Endodermal cell (in vitro differentiated cells): ENCODE results near the gene CLEC3A. TPM values are rescaled to one million over a fixed set of nuclear protein-coding genes. Genes with fewer than 3 reads are reported as not detected.

Experiments used
- DNase-seq: peaks from one replicate; pipeline ENCODE4 v3.0.0-alpha.2; 2017
- H3K27ac ChIP-seq: 2 replicates; pipeline ENCODE4 v1.5.1; 2013; ENCODE audit warnings: mild to moderate bottlenecking, low read depth, low read length, moderate library complexity
- H3K27me3 ChIP-seq: 2 replicates; pipeline ENCODE4 v1.6.1; 2013; ENCODE audit warnings: mild to moderate bottlenecking, low read length, moderate library complexity; ENCODE audit not compliant: insufficient read depth, control insufficient read depth, poor library complexity, severe bottlenecking
- H3K36me3 ChIP-seq: 2 replicates; pipeline ENCODE4 v1.7.0; 2013; ENCODE audit warnings: mild to moderate bottlenecking, low read length, moderate library complexity; ENCODE audit not compliant: control insufficient read depth, insufficient read depth
- H3K4me1 ChIP-seq: one replicate; pipeline ENCODE4 v1.7.0; 2013; ENCODE audit warnings: low read length; ENCODE audit not compliant: control insufficient read depth, insufficient read depth
- H3K4me3 ChIP-seq: 2 replicates; pipeline ENCODE4 v1.5.1; 2013; ENCODE audit warnings: mild to moderate bottlenecking, low read length, moderate library complexity
- H3K9ac ChIP-seq: 2 replicates; pipeline ENCODE4 v1.6.1; 2013; ENCODE audit warnings: mild to moderate bottlenecking, low read length, moderate library complexity; ENCODE audit not compliant: poor library complexity, severe bottlenecking; ENCODE audit errors: extremely low read depth
- H3K9me3 ChIP-seq: 2 replicates; pipeline ENCODE4 v1.6.1; 2013; ENCODE audit warnings: mild to moderate bottlenecking, low read length, moderate library complexity; ENCODE audit not compliant: control insufficient read depth
- H3K27ac Mint-ChIP-seq: 2 replicates; pipeline ENCODE4 v1.8.0; 2020; ENCODE audit warnings: mixed read lengths
- H3K27me3 Mint-ChIP-seq: 2 replicates; pipeline ENCODE4 v1.8.0; 2021; ENCODE audit warnings: mild to moderate bottlenecking, mixed read lengths; ENCODE audit not compliant: insufficient read depth
- H3K36me3 Mint-ChIP-seq: 2 replicates; pipeline ENCODE4 v1.8.0; 2020; ENCODE audit warnings: low read depth, mixed read lengths
- H3K4me1 Mint-ChIP-seq: 2 replicates; pipeline ENCODE4 v1.8.0; 2020; ENCODE audit warnings: mixed read lengths
- H3K4me3 Mint-ChIP-seq: 2 replicates; pipeline ENCODE4 v1.8.0; 2020; ENCODE audit warnings: mild to moderate bottlenecking, moderate library complexity, mixed read lengths
- H3K9me3 Mint-ChIP-seq: 2 replicates; pipeline ENCODE4 v1.8.0; 2020; ENCODE audit warnings: mild to moderate bottlenecking, mixed read lengths
- WGBS, 2 experiments: methylation state at CpG; one replicate each; pipeline versions ENCODE4 v1.1.5 to v1.1.7; 2013; ENCODE audit warnings: missing lambda C conversion rate in 2 of 2, mixed read lengths in 1 of 2; ENCODE audit not compliant: insufficient coverage in 1 of 2, insufficient read length in 1 of 2; 5-methylcytosine and 5-hydroxymethylcytosine counted together
- total RNA-seq, 2 donors: library from RNA; stranded (reverse); fragmentation: NEBNext Ultra II Directional in 1 of 2; extraction: Animal tissue kit (Norgen Biotek cat#: 25700) in 1 of 2; gene quantifications; 2 replicates in 1 of 2; 3 replicates in 1 of 2; pipeline ENCODE4 v1.2.1, GENCODE V29; 2021
- TF ChIP-seq, protein P1 (sequence below): fragments of 200-600 bp; sonication (generic); conservative IDR thresholded peaks from 2 replicates; pipeline ENCODE4 v1.5.0; 2021; ENCODE audit warnings: antibody characterized with exemption, mild to moderate bottlenecking

CLEC3A gene
- total RNA-seq, 2 donors from 2014 or later, result not detected

DNA sequence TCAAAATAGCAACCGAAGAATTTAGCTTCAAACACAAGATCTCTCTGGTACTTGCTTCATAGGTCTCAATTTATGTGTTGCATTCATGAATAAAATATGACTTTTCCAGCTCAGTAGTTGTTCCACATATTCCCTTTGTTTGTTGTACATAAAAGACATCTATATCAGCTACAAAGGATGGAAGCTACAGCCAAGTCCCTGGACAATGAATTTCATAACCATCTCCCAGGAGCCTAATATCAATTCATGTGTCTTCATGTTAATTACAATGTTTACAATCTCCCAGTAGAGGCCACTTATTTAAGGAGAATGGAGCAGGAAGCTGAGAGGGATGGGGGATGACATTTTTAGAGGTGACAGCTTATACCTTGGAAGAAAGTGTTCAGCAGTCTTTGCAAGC lies 3.3 kb downstream of the CLEC3A start:
- Mint-ChIP-seq H3K9me3 (no peaks in the 10 kb centered on the region), H3K36me3 (no peaks in the 10 kb centered on the region), H3K27me3 (peaks cover 3% of the 10 kb centered on the region), H3K4me3 (no peak overlapping the region), H3K27ac (no peak overlapping the region), H3K4me1 (no peaks in the 10 kb centered on the region)
- Histone ChIP-seq H3K4me1 (no peaks in the 10 kb centered on the region), H3K27ac (no peak overlapping the region), H3K4me3 (no peak overlapping the region), H3K27me3 (no peaks in the 10 kb centered on the region), H3K9ac (no peak overlapping the region), H3K9me3 (no peaks in the 10 kb centered on the region), H3K36me3 (no peaks in the 10 kb centered on the region)
- 94 to 100% methylated on average over 1 of the region's 1 CpG for WGBS, 2 experiments
- TF ChIP-seq, protein P1, sequence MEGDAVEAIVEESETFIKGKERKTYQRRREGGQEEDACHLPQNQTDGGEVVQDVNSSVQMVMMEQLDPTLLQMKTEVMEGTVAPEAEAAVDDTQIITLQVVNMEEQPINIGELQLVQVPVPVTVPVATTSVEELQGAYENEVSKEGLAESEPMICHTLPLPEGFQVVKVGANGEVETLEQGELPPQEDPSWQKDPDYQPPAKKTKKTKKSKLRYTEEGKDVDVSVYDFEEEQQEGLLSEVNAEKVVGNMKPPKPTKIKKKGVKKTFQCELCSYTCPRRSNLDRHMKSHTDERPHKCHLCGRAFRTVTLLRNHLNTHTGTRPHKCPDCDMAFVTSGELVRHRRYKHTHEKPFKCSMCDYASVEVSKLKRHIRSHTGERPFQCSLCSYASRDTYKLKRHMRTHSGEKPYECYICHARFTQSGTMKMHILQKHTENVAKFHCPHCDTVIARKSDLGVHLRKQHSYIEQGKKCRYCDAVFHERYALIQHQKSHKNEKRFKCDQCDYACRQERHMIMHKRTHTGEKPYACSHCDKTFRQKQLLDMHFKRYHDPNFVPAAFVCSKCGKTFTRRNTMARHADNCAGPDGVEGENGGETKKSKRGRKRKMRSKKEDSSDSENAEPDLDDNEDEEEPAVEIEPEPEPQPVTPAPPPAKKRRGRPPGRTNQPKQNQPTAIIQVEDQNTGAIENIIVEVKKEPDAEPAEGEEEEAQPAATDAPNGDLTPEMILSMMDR, result no peak
- DNase-seq, result no peak

DNA sequence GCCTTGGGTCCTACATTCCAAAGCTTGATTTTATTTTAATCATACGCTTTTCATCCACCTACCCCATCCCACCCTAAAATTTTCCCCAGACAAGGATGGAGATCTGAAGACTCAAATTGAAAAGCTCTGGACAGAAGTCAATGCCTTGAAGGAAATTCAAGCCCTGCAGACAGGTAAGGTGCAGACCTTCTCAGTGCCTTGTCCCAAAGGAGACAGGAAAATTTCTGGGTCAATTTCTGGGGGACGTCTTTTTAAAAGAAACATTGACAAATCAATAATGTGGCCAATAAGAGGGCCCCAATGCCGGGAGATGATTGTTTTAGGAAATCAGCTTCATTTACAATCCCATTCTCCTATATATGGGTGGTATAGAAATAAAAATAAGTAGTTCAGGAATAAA lies 5.7 kb downstream of the CLEC3A start:
- Histone ChIP-seq H3K27ac (no peak overlapping the region), H3K27me3 (no peaks in the 10 kb centered on the region), H3K36me3 (no peaks in the 10 kb centered on the region), H3K9me3 (no peaks in the 10 kb centered on the region), H3K4me3 (no peak overlapping the region), H3K4me1 (no peaks in the 10 kb centered on the region), H3K9ac (no peak overlapping the region)
- Mint-ChIP-seq H3K27ac (no peak overlapping the region), H3K36me3 (no peaks in the 10 kb centered on the region), H3K4me1 (no peaks in the 10 kb centered on the region), H3K9me3 (no peaks in the 10 kb centered on the region), H3K4me3 (no peak overlapping the region), H3K27me3 (peaks cover 3% of the 10 kb centered on the region)
- TF ChIP-seq, protein P1, result no peak
- 70 to 100% methylated on average over 1 to 2 of the region's 3 CpGs for WGBS, 2 experiments
- no peak for DNase-seq

DNA sequence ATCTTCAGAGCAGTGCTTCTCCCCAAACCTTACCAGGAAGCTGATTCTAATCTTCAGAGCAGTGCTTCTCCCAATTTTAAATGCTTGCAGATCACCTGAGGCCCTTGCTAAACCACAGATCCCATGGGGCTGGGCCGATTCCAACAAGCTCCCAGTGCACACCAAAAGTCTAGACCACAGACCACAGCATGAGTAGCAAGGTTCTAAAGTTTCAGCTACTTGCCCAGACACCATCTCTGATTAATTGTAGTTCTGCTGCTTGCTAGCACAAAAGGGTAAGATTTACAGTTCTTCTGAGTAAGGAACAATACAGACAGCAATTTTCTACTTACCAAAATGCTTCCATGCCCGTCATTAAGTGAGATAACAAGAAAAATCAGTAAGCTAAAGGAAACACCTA lies 12.2 kb downstream of the CLEC3A start:
- Mint-ChIP-seq H3K27me3 (peaks cover 32% of the 10 kb centered on the region), H3K27ac (no peak overlapping the region), H3K4me1 (no peaks in the 10 kb centered on the region), H3K9me3 (no peaks in the 10 kb centered on the region), H3K4me3 (no peak overlapping the region), H3K36me3 (no peaks in the 10 kb centered on the region)
- no peaks in the 10 kb centered on the region for H3K36me3 ChIP-seq
- H3K9ac ChIP-seq, result no peak overlapping the region
- no peaks in the 10 kb centered on the region for H3K4me1 ChIP-seq
- no peak for DNase-seq
- no peak overlapping the region for H3K27ac ChIP-seq
- H3K9me3 ChIP-seq, result no peaks in the 10 kb centered on the region
- no peak overlapping the region for H3K4me3 ChIP-seq
- TF ChIP-seq, protein P1, result no peak
- 90 to 92% methylated on average over 2 of the region's 2 CpGs for WGBS, 2 experiments
- H3K27me3 ChIP-seq, result no peaks in the 10 kb centered on the region
